ENCODE data around the gene SOX2.
A peak's percentile ranks its signal among the peaks of the same experiment; 100 is the strongest.

Gene SOX2

DNA sequence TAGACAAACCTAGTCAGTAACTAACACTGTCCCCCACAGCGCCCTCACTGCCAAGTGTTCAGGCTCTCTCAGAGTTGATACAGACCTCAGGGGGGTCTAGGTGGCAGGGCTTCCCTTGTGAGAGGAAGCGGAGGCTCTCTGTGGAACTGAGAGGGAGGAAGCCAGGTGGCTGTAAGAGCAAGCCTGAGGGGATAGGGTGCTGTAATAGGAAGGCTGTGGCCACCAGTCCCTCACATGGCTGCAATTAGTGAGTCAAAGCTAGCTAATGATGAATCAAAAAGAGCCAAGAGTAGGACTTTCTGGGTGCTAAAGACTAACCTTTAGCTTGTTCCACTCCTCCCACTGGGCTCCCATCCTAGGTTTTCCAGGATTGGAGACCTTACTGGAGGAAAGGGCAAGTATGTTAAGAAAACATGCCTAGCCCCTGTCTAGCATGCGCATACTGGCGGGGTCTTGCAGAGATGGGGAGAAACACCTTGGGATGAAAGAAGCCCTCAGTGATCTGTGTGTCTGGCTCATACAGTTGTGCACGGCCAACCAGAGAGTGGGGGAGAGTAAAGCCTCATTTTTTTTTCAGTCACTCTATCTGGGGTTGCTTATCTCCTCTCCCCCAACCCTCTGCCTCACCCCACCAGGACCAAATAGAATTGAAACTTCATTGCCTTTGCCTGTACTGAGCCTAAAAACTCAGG is 13.3 kb upstream of the SOX2 start:
- no peak for DNase-seq (ENCODE audit: low spot score)
- in situ Hi-C loops (cut with MboI; ENCODE audit: low pct_unique_long_range_greater_than_20kb, low sequenced_read_pairs, unreplicated experiment): no loop called here
- TF ChIP-seq, protein P1, sequence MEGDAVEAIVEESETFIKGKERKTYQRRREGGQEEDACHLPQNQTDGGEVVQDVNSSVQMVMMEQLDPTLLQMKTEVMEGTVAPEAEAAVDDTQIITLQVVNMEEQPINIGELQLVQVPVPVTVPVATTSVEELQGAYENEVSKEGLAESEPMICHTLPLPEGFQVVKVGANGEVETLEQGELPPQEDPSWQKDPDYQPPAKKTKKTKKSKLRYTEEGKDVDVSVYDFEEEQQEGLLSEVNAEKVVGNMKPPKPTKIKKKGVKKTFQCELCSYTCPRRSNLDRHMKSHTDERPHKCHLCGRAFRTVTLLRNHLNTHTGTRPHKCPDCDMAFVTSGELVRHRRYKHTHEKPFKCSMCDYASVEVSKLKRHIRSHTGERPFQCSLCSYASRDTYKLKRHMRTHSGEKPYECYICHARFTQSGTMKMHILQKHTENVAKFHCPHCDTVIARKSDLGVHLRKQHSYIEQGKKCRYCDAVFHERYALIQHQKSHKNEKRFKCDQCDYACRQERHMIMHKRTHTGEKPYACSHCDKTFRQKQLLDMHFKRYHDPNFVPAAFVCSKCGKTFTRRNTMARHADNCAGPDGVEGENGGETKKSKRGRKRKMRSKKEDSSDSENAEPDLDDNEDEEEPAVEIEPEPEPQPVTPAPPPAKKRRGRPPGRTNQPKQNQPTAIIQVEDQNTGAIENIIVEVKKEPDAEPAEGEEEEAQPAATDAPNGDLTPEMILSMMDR (IDR thresholded peaks at IDR 0.05; ENCODE audit: extremely low read depth, insufficient read depth, missing control alignments): no peak

DNA sequence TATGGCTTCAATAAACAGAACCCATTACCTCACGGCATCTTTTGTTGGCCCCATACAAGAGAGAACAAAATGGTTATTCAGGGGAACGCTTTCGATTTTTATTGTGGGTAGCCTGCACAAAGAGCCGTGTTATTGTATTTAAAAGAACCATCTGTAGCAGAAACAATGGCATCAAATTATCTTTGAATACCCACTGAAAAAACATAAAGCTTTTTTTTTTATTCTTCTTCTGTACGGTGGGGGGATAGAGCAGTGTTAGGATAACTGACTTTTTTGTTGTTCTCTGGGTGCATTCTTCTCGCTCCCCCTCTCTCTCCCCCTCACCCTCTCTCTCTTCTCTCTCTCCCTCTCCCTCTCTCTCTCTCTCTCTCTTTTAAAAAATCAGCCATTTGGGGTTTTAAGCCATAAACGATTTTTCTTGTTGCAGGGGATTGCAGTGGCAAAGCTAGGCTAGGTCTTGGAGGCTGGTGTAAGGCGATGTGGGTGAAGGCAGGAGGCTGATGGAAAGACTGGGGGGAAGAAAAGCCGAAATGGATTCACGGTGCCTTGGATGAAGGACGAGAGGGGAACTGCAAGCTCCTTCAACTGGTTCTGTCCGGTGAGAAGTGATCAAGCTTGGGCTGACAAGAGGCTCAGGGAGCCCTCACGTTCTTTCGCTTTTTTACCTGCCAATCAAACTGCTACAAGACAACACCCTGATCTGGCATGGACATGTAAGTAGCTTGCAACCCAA is 12.4 kb upstream of the SOX2 start:
- DNase-seq (ENCODE audit: low spot score): no peak
- in situ Hi-C loops (cut with MboI; ENCODE audit: low pct_unique_long_range_greater_than_20kb, low sequenced_read_pairs, unreplicated experiment): no loop called here
- TF ChIP-seq, protein P1 (IDR thresholded peaks at IDR 0.05; ENCODE audit: extremely low read depth, insufficient read depth, missing control alignments): no peak

DNA sequence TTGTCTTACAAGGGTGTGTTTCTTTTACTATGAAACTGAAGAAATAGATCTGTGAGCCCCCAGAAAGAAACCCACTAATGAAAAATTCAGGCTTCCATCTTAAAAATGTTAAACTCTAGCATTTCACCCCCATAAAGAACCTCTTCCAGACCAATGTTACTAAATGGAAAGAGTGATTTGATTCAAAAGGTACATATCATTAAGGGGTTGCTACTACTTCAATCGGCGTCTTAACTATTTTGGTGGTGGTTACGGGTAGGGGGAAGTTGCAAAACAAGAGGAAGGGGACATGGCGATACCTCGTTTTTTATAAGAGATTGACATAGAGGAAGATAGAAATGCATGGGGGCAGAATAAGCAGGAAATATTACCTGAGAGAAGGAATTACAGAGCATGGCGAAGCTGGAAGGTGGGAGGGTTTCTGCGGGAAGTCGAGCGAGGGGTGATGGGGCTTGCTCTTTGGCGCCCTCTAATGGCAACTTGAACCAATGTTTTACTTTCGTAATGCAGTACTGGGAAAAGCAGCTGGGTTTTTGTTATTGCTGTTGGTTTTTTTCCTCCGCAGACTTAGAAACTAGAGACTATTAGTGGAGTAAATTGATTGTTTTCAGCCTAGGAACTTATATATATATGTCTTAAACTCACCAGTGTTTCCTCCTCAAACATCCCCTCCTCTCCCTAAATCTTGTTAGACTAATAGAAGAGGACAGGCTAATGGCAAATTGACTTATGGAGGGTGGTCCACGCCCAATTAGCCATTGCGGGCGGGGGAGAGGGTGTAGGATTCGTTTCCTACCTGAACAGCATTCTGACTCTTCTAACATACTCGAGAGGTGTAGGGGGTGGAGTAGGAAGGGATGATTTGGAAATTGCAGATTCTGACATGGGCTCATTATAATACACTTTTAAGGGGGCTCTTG is 11.3 kb upstream of the SOX2 start:
- TF ChIP-seq, protein P1 (IDR thresholded peaks at IDR 0.05; ENCODE audit: extremely low read depth, insufficient read depth, missing control alignments): peak; percentile 88
- in situ Hi-C loops (cut with MboI; ENCODE audit: low pct_unique_long_range_greater_than_20kb, low sequenced_read_pairs, unreplicated experiment): loop anchor here (10.0 to 25.0 kb wide), 2 partner anchors 562 to 984 kb away; no protein-coding TSS in a partner anchor
- peak; percentile 75 for DNase-seq (ENCODE audit: low spot score)

DNA sequence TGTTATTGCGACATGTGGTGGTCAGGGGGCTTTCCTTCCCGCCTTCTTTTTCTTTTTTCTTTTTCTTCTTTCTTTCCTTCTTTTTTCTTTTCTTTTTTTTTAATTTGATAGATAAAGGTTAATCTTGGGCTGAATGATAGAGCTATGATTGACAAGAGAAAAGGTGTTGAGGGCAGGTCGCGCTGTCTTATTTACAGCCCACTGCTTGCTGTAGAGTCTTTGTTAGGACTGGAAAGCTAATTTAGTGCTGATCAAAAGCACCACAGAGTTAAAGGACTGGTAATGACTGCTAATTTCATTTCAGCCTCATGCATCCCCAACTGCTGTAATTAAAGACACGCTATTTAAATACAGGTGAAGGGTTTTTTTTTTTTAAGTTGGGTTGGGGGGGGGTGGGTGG is 10.6 kb upstream of the SOX2 start:
- in situ Hi-C loops (cut with MboI; ENCODE audit: low pct_unique_long_range_greater_than_20kb, low sequenced_read_pairs, unreplicated experiment): loop anchor here (10.0 to 25.0 kb wide), 2 partner anchors 561 to 984 kb away; no protein-coding TSS in a partner anchor
- no peak for DNase-seq (ENCODE audit: low spot score)
- TF ChIP-seq, protein P1 (IDR thresholded peaks at IDR 0.05; ENCODE audit: extremely low read depth, insufficient read depth, missing control alignments): no peak

DNA sequence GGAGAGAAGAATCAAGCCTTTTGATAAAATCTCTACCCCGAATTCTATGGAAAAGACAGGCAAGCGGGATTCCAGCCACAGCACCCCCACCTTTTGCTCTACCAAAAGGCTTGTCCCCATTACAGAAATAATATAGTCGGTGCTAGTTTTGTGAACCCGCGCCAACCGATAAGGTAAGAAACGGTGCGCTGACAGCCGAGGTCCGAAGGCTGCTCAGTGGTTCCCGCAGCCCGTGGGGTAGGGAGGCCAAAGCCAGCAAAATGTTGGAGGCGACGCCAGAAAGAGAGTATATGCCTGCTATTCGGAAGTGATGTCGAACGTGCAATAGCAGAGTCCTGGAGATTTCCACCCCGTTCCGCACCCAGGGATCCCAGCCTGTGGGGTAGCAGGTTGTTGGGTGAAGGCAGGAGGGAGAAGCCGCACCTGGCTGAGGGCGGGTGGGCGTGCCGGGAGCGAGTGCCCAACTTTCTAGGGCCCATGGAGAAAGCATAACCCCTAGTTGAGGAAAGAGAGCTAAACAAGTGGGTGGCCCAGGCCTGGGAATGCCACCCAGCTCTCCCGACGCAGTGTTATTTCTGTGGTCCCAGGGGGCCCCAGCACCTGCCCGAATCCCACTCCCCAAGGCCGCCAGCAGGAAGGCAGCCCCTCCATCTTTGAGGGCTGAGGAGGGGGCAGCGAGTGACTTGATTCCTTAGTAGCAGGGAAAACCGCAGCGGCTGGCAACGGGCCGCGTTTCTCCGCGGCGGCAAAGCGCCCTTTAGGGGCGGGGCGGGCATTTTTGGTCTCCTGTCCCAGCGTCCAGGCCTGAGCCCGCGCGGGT is 7.9 kb upstream of the SOX2 start:
- no peak for DNase-seq (ENCODE audit: low spot score)
- in situ Hi-C loops (cut with MboI; ENCODE audit: low pct_unique_long_range_greater_than_20kb, low sequenced_read_pairs, unreplicated experiment): loop anchor here (10.0 to 25.0 kb wide), 2 partner anchors 558 to 981 kb away; no protein-coding TSS in a partner anchor
- TF ChIP-seq, protein P1 (IDR thresholded peaks at IDR 0.05; ENCODE audit: extremely low read depth, insufficient read depth, missing control alignments): no peak

All from GM13977 (cell line).